Esophagus (tissue), 2 donors: ENCODE measurements around the gene BCAN. TPM values are rescaled to one million over a fixed set of nuclear protein-coding genes. Genes with fewer than 3 reads are reported as not detected.

Experiments used
- H3K27ac ChIP-seq, 2 donors: one replicate each; pipeline ENCODE4 v1.5.1; 2013; ENCODE audit warnings: low read depth in 2 of 2, mild to moderate bottlenecking in 2 of 2, inconsistent platforms in 1 of 2, low read length in 1 of 2, moderate library complexity in 1 of 2
- H3K27me3 ChIP-seq, 2 donors: one replicate each; pipeline ENCODE4 v1.6.1; 2013; ENCODE audit warnings: low read length in 2 of 2, control low read depth in 1 of 2, mild to moderate bottlenecking in 1 of 2; ENCODE audit not compliant: insufficient read depth in 2 of 2, control insufficient read depth in 1 of 2
- H3K36me3 ChIP-seq, 2 donors: one replicate each; pipeline ENCODE4 v1.6.1; 2013; ENCODE audit warnings: low read length in 1 of 2; ENCODE audit not compliant: control insufficient read depth in 2 of 2, insufficient read depth in 2 of 2
- H3K4me1 ChIP-seq, 2 donors: one replicate each; pipeline ENCODE4 v1.6.1; 2013; ENCODE audit warnings: low read length in 1 of 2; ENCODE audit not compliant: control insufficient read depth in 2 of 2, insufficient read depth in 2 of 2
- H3K4me3 ChIP-seq, 2 donors: one replicate each; pipeline ENCODE4 v1.5.1; 2013; ENCODE audit warnings: low read length in 2 of 2, mild to moderate bottlenecking in 2 of 2, low read depth in 1 of 2, moderate library complexity in 1 of 2
- H3K9me3 ChIP-seq, 2 donors: one replicate each; pipeline ENCODE4 v1.6.1; 2013; ENCODE audit warnings: mild to moderate bottlenecking in 2 of 2, low read depth in 1 of 2, low read length in 1 of 2, moderate library complexity in 1 of 2; ENCODE audit not compliant: control insufficient read depth in 2 of 2, insufficient read depth in 1 of 2
- WGBS, 2 donors: extraction: QIAGEN DNeasy Blood & Tissue Kit; methylation state at CpG; one replicate each; pipeline ENCODE4 v1.1.7; 2013; 5-methylcytosine and 5-hydroxymethylcytosine counted together
- polyA plus RNA-seq, 2 donors: library from polyadenylated mRNA; stranded (reverse); fragments of 200-250 nt; gene quantifications; one replicate each; pipeline ENCODE4 v1.2.3, GENCODE V29; 2013
- donor health status: healthy with polysubstance abuse.
- donor health status: Bipolar disorder and iron deficiency.

The BCAN gene
- polyA plus RNA-seq, 2 donors = 0.01 to 0.04 TPM

DNA sequence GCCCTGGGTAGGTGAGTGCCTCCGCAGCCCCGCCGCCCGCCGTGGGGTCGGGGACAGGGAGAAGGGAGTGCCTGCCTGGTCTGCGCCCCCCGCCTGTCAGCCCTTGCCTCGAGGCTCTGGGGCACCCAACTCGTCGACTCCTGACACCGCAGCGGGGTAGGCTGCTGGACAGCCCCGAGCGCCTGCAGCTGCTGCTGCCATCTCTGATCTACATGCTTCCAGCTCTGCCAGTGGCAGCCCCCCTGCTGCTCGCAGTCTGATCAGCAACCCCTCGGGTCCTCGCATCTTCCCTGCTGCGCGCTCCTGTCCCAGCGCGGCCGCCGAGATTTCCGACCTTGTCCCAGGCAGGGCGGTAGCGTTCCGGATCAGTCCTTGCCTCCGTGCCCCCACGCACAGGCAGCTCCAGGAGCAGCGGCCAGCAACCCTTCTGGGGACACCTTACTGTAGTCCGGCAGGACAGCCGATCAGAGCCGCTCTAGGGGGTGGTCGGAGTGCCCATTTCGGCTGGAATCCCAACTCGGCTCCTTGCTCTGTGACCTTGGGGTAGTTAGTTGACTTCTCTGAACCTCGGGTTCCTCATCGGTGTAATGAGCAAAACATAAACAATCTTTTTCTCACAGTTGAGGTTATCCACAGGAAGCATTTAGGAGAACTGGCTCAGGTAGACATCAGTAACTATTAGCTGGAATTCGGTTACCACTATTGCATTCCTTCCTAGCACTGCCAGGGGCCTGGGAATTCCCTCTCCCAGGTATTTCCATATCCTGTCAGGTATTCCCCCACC lies 540 bp downstream of the BCAN start:
- no peaks in the 10 kb centered on the region for H3K36me3 ChIP-seq
- H3K4me3 ChIP-seq = peak overlapping the region in 1 of 2 donors; percentile 42
- peaks cover 0 to 17% of the 10 kb centered on the region in 2 donors for H3K27me3 ChIP-seq
- no peaks in the 10 kb centered on the region for H3K9me3 ChIP-seq
- peaks cover 4 to 8% of the 10 kb centered on the region in 2 donors for H3K4me1 ChIP-seq
- no peak overlapping the region for H3K27ac ChIP-seq
- WGBS, 2 donors = 14 to 25% methylated on average over 36 to 40 of the region's 40 CpGs

GRCh38 chr1:156643049-156643777 lies 1.3 kb downstream of the BCAN start:
- Histone ChIP-seq H3K27ac (no peak overlapping the region), H3K36me3 (no peaks in the 10 kb centered on the region), H3K4me3 (no peak overlapping the region), H3K27me3 (peaks cover 0 to 20% of the 10 kb centered on the region in 2 donors), H3K9me3 (no peaks in the 10 kb centered on the region), H3K4me1 (peaks cover 4 to 8% of the 10 kb centered on the region in 2 donors)
- 59 to 70% methylated on average over 7 of the region's 7 CpGs for WGBS, 2 donors

DNA sequence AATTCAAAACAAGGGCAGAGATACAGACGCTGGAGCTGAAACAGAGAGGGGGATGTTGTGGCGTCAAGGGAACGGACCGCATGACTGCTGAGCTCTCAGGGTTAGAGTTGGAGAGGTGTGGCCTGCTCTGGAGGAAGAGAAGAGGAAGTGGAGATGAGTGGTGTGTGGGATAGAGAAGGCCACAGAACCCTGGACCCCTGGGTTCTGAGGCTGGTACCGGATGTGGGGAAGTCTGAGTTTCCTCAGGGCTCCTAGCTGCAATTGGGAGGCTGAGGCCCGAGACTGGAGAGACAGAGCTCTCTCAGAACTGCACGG lies 1.8 kb downstream of the BCAN start:
- H3K36me3 ChIP-seq = no peaks in the 10 kb centered on the region
- peaks cover 4 to 8% of the 10 kb centered on the region in 2 donors for H3K4me1 ChIP-seq
- H3K9me3 ChIP-seq = no peaks in the 10 kb centered on the region
- peaks cover 0 to 20% of the 10 kb centered on the region in 2 donors for H3K27me3 ChIP-seq
- WGBS, 2 donors = 69 to 70% methylated on average over 7 of the region's 7 CpGs
- no peak overlapping the region for H3K4me3 ChIP-seq
- no peak overlapping the region for H3K27ac ChIP-seq

DNA sequence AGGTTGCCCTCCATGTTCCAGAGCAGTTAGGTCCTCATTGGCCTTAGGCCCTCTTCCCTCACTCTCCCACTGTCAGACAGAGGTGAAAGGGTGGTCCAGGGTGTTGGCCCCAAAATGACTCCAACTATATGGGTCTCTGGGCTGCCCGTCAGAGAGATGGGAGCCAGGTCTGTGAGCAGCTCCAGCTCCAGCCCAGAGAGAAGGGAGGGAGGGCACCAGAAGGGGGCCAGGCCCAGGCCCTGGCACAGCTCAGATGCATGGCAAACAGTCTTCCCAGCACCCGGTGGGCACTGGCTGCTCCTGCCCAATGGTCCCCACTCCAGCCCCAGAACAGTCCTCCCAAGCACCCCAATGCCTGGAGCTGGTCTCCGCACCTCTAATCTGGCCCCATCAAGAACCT lies 2.2 kb downstream of the BCAN start:
- H3K4me1 ChIP-seq = peaks cover 4 to 8% of the 10 kb centered on the region in 2 donors
- H3K27ac ChIP-seq = no peak overlapping the region
- peaks cover 0 to 20% of the 10 kb centered on the region in 2 donors for H3K27me3 ChIP-seq
- 83% methylated on average over 3 of the region's 3 CpGs for WGBS, 2 donors
- no peak overlapping the region for H3K4me3 ChIP-seq
- no peaks in the 10 kb centered on the region for H3K9me3 ChIP-seq
- H3K36me3 ChIP-seq = no peaks in the 10 kb centered on the region

DNA sequence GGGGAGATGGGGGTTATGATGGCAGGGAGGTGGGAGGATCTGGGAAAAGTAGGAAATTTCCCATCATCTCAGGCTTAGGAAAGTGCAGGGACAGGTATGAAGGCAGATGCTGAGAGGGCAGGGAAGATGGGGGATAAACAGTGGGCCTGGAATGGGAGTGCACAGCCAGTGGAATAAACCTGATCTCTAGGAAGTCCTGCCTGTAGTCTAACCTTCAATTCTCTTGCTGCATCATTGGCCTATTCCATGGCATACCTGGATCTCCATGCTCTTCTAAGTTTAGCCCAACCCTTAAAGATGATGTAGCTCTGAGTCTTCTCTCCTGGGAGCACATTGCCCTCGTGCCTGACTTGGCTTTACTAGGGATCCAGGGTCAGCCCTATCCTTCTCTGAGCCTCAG lies 2.7 kb downstream of the BCAN start:
- Histone ChIP-seq H3K27me3 (peaks cover 0 to 17% of the 10 kb centered on the region in 2 donors), H3K36me3 (no peaks in the 10 kb centered on the region), H3K9me3 (no peaks in the 10 kb centered on the region), H3K4me3 (no peak overlapping the region), H3K4me1 (peaks cover 4 to 8% of the 10 kb centered on the region in 2 donors), H3K27ac (no peak overlapping the region)
- 31 to 38% methylated on average over 1 of the region's 1 CpG for WGBS, 2 donors

DNA sequence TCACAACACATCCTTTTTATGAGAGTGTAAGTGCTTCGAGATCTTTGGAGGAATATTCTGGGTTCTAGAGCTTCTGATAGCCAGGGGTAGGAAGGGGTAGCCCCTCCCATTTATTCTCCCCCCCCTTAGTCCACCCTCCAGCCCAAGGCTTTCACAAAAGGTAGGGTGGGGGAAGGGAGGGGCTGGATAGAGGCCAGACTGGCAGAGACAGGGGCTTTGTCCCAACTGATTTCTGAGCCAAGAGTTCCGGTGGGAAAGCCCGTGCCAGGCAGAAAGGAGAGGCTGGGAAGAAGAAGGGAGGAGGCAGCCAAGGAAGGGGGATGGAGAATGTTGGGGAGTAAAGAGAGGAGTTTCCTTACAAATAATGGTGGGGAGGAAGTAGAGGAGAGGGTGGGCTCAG lies 3.1 kb downstream of the BCAN start:
- Histone ChIP-seq H3K27me3 (peaks cover 0 to 17% of the 10 kb centered on the region in 2 donors), H3K27ac (no peak overlapping the region), H3K4me1 (peaks cover 4 to 8% of the 10 kb centered on the region in 2 donors), H3K9me3 (no peaks in the 10 kb centered on the region), H3K4me3 (no peak overlapping the region), H3K36me3 (no peaks in the 10 kb centered on the region)
- 42 to 45% methylated on average over 3 of the region's 3 CpGs for WGBS, 2 donors

DNA sequence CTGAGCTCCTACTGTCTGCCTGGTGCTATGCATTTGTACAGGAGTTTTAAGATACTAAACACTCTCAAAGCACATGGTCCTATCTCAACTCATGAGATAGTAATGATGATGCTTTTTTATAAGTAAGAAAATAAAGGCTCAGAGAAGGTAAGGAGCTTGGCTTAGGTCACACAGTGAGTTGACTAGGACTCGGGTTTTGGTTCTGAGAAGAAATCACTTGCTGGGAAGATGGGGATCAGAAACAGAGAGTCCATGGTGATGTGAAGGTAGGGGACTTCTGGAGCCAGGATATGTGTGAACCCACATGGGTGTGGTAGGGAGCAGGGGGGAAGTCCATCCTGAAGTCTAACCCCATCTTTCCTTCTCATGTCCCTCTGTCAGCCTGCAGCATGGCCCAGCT lies 3.7 kb downstream of the BCAN start:
- WGBS, 2 donors = 76 to 84% methylated on average over 1 of the region's 1 CpG
- Histone ChIP-seq H3K27me3 (peaks cover 0 to 17% of the 10 kb centered on the region in 2 donors), H3K4me1 (peaks cover 4 to 8% of the 10 kb centered on the region in 2 donors), H3K4me3 (no peak overlapping the region), H3K9me3 (no peaks in the 10 kb centered on the region), H3K27ac (no peak overlapping the region), H3K36me3 (no peaks in the 10 kb centered on the region)

DNA sequence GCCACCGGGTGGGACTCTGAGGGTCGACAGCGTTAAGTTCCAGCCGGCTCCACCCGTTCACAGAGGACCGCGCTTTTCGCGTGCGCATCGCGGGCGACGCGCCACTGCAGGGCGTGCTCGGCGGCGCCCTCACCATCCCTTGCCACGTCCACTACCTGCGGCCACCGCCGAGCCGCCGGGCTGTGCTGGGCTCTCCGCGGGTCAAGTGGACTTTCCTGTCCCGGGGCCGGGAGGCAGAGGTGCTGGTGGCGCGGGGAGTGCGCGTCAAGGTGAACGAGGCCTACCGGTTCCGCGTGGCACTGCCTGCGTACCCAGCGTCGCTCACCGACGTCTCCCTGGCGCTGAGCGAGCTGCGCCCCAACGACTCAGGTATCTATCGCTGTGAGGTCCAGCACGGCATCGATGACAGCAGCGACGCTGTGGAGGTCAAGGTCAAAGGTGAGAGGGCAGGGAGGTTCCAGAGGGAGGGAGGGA lies 4.9 kb downstream of the BCAN start:
- WGBS, 2 donors = 14 to 25% methylated on average over 43 to 51 of the region's 51 CpGs
- peaks cover 0 to 14% of the 10 kb centered on the region in 2 donors for H3K27me3 ChIP-seq
- no peaks in the 10 kb centered on the region for H3K9me3 ChIP-seq
- H3K4me1 ChIP-seq = peaks cover 4 to 7% of the 10 kb centered on the region in 2 donors
- H3K4me3 ChIP-seq = no peak overlapping the region
- H3K36me3 ChIP-seq = no peaks in the 10 kb centered on the region
- H3K27ac ChIP-seq = no peak overlapping the region

DNA sequence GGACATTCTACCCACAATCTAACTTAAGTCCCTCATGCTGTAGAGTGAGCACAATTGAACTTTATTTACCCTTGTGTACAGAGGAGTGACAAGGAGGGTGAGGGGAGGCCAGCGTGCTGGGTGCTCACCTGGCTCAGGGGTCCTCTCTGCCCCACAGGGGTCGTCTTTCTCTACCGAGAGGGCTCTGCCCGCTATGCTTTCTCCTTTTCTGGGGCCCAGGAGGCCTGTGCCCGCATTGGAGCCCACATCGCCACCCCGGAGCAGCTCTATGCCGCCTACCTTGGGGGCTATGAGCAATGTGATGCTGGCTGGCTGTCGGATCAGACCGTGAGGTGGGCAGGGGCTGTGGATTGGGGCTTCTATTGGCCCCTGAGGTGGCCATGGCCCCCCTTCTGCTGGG lies 5.4 kb downstream of the BCAN start:
- Histone ChIP-seq H3K36me3 (no peaks in the 10 kb centered on the region), H3K27me3 (peaks cover 0 to 13% of the 10 kb centered on the region in 2 donors), H3K4me1 (peaks cover under 1 to 2% of the 10 kb centered on the region in 2 donors), H3K9me3 (peaks cover 0 to 1% of the 10 kb centered on the region in 2 donors), H3K4me3 (no peak overlapping the region), H3K27ac (no peak overlapping the region)
- 74 to 77% methylated on average over 10 of the region's 10 CpGs for WGBS, 2 donors
